H9 (cell line): Measurements from ENCODE around the gene DEUP1. TPM values are rescaled to one million over a fixed set of nuclear protein-coding genes. Genes with fewer than 3 reads are reported as not detected.

Source experiments
- DNase-seq: peaks from one replicate; pipeline ENCODE4 v3.0.0-alpha.2; 2017
- H2AFZ ChIP-seq: one replicate; pipeline ENCODE4 v1.6.1; 2013; ENCODE audit warnings: mild to moderate bottlenecking, low read length, control low read depth, moderate library complexity
- H2AK5ac ChIP-seq: 2 replicates; pipeline ENCODE4 v1.6.1; 2013; ENCODE audit warnings: low read length, control low read depth, mixed read lengths; ENCODE audit not compliant: insufficient read length
- H2BK120ac ChIP-seq: one replicate; pipeline ENCODE4 v1.6.1; 2013; ENCODE audit warnings: low read depth, mild to moderate bottlenecking, low read length, control low read depth, inconsistent platforms; ENCODE audit not compliant: poor library complexity, severe bottlenecking
- H2BK12ac ChIP-seq: 2 replicates; pipeline ENCODE4 v1.6.1; 2013; ENCODE audit warnings: low read length, control low read depth, mixed read lengths, low read depth; ENCODE audit not compliant: insufficient read length
- H2BK15ac ChIP-seq: 2 replicates; pipeline ENCODE4 v1.6.1; 2013; ENCODE audit warnings: low read depth, low read length, control low read depth
- H2BK20ac ChIP-seq: one replicate; pipeline ENCODE4 v1.6.1; 2013; ENCODE audit warnings: low read depth, mild to moderate bottlenecking, low read length, control low read depth, inconsistent platforms; ENCODE audit not compliant: poor library complexity, severe bottlenecking
- H2BK5ac ChIP-seq: 2 replicates; pipeline ENCODE4 v1.6.1; 2013; ENCODE audit warnings: low read length, control low read depth, mixed read lengths; ENCODE audit not compliant: insufficient read length
- H3K14ac ChIP-seq: 2 replicates; pipeline ENCODE4 v1.6.1; 2013; ENCODE audit warnings: low read length, control low read depth; ENCODE audit not compliant: insufficient read depth
- H3K18ac ChIP-seq: 2 replicates; pipeline ENCODE4 v1.6.1; 2013; ENCODE audit warnings: low read depth, mild to moderate bottlenecking, mixed read lengths, low read length, control low read depth; ENCODE audit not compliant: insufficient read length
- H3K23ac ChIP-seq: 2 replicates; pipeline ENCODE4 v1.6.1; 2013; ENCODE audit warnings: low read length, control low read depth, mixed read lengths, low read depth; ENCODE audit not compliant: insufficient read length
- H3K23me2 ChIP-seq: 2 replicates; pipeline ENCODE4 v1.6.1; 2013; ENCODE audit warnings: low read depth, mild to moderate bottlenecking, mixed read lengths, low read length, control low read depth; ENCODE audit not compliant: insufficient read length, poor library complexity, severe bottlenecking
- H3K27ac ChIP-seq: 2 replicates; pipeline ENCODE4 v1.5.1; 2013; ENCODE audit warnings: low read length, control low read depth, mixed read lengths, low read depth; ENCODE audit not compliant: insufficient read length
- H3K27me3 ChIP-seq: 2 replicates; pipeline ENCODE4 v1.6.1; 2013; ENCODE audit warnings: low read length, control low read depth, inconsistent platforms; ENCODE audit not compliant: insufficient read depth
- H3K4ac ChIP-seq: 2 replicates; pipeline ENCODE4 v1.6.1; 2013; ENCODE audit warnings: low read depth, mild to moderate bottlenecking, control low read depth, inconsistent platforms, low read length, moderate library complexity
- H3K4me1 ChIP-seq: 2 replicates; pipeline ENCODE4 v1.6.1; 2013; ENCODE audit warnings: low read length, control low read depth, inconsistent platforms; ENCODE audit not compliant: insufficient read depth
- H3K4me2 ChIP-seq: 2 replicates; pipeline ENCODE4 v1.6.1; 2013; ENCODE audit warnings: low read length, control low read depth, mixed read lengths; ENCODE audit not compliant: insufficient read length, insufficient read depth
- H3K56ac ChIP-seq: 2 replicates; pipeline ENCODE4 v1.6.1; 2013; ENCODE audit warnings: low read depth, mild to moderate bottlenecking, mixed read lengths, low read length, control low read depth; ENCODE audit not compliant: insufficient read length
- H3K79me1 ChIP-seq: 2 replicates; pipeline ENCODE4 v1.6.1; 2013; ENCODE audit warnings: low read depth, mild to moderate bottlenecking, moderate library complexity, low read length, control low read depth, inconsistent platforms; ENCODE audit not compliant: insufficient read depth, poor library complexity, severe bottlenecking
- H3K79me2 ChIP-seq: 2 replicates; pipeline ENCODE4 v1.6.1; 2013; ENCODE audit warnings: low read length, control low read depth, inconsistent platforms; ENCODE audit not compliant: insufficient read depth
- H3K9ac ChIP-seq: 2 replicates; pipeline ENCODE4 v1.6.1; 2013; ENCODE audit warnings: low read length, control low read depth, mixed read lengths; ENCODE audit not compliant: insufficient read length; ENCODE audit errors: extremely low read depth
- H3K9me3 ChIP-seq: one replicate; pipeline ENCODE4 v1.6.1; 2013; ENCODE audit warnings: low read depth, low read length, inconsistent platforms; ENCODE audit not compliant: control insufficient read depth
- H3T11ph ChIP-seq: one replicate; pipeline ENCODE4 v1.6.1; 2013; ENCODE audit warnings: mild to moderate bottlenecking, low read length, control low read depth, inconsistent platforms
- H4K20me1 ChIP-seq: one replicate; pipeline ENCODE4 v1.6.1; 2013; ENCODE audit not compliant: control insufficient read depth, insufficient read length, insufficient read depth
- H4K5ac ChIP-seq: 2 replicates; pipeline ENCODE4 v1.6.1; 2013; ENCODE audit warnings: low read depth, mild to moderate bottlenecking, mixed read lengths, low read length, control low read depth; ENCODE audit not compliant: insufficient read length
- H4K8ac ChIP-seq: replicated peaks from 2 replicates; pipeline ENCODE4 v1.6.1; 2013; ENCODE audit warnings: low read length, control low read depth, mixed read lengths, low read depth; ENCODE audit not compliant: insufficient read length
- H4K91ac ChIP-seq: 2 replicates; pipeline ENCODE4 v1.6.1; 2013; ENCODE audit warnings: low read depth, mild to moderate bottlenecking, moderate library complexity, mixed read lengths, low read length, control low read depth; ENCODE audit not compliant: insufficient read length
- H3K27ac Mint-ChIP-seq, 3 experiments: 2 replicates in 2 of 3; 3 replicates in 1 of 3; pipeline ENCODE4 v1.8.0; 2020 to 2021; ENCODE audit warnings: mixed read lengths in 3 of 3, mild to moderate bottlenecking in 1 of 3, moderate library complexity in 1 of 3
- H3K27me3 Mint-ChIP-seq: 2 replicates; pipeline ENCODE4 v1.8.0; 2021; ENCODE audit warnings: low read depth, mild to moderate bottlenecking, moderate library complexity, mixed read lengths
- H3K36me3 Mint-ChIP-seq, 3 experiments: 2 replicates in 2 of 3; 3 replicates in 1 of 3; pipeline ENCODE4 v1.8.0; 2020 to 2021; ENCODE audit warnings: low read depth in 3 of 3, mixed read lengths in 3 of 3; ENCODE audit not compliant: insufficient read depth in 1 of 3
- H3K4me1 Mint-ChIP-seq, 2 experiments: 2 replicates each; pipeline ENCODE4 v1.8.0; 2020; ENCODE audit warnings: mixed read lengths in 2 of 2
- H3K4me3 Mint-ChIP-seq, 2 experiments: 2 replicates in 1 of 2; 3 replicates in 1 of 2; pipeline ENCODE4 v1.8.0; 2020 to 2021; ENCODE audit warnings: mild to moderate bottlenecking in 2 of 2, mixed read lengths in 2 of 2, moderate library complexity in 1 of 2
- H3K9me3 Mint-ChIP-seq, 2 experiments: 2 replicates in 1 of 2; 3 replicates in 1 of 2; pipeline ENCODE4 v1.8.0; 2020; ENCODE audit warnings: mild to moderate bottlenecking in 2 of 2, mixed read lengths in 2 of 2, moderate library complexity in 1 of 2
- CTCF ChIP-seq: fragments of 200-600 bp; sonication (generic); conservative IDR thresholded peaks from 3 replicates; pipeline ENCODE4 v1.8.0; 2021; ENCODE audit warnings: antibody characterized with exemption, mild to moderate bottlenecking
- total RNA-seq: library from RNA; stranded (reverse); gene quantifications from 2 replicates; pipeline ENCODE4 v1.2.1, GENCODE V29; 2021

DEUP1 gene
- total RNA-seq, 1 experiment from 2014 or later: 0.22 TPM

DNA sequence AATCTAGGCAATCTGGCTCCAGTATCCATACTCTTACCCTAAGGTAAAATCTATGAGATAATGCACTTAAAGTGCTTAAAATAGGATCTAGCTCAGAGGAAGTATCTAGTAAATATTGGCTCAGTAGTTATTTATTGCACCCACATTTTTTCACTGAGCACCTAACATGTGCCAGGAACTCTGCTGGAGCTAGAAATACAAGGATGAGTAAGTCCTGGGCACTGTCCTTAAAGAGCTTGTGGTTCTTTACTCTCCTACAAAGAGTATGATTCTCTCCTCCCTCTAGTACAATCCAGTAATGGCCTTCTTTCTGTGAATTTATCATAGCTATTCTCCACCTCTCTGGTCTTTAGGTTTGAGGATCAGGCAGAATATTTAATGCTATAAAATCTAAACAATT is 59.2 kb downstream of the DEUP1 start:
- no peak overlapping the region for H4K5ac ChIP-seq
- peaks cover 0 to 1% (median 0%) of the 10 kb centered on the region in 3 experiments; a peak in 1 of 7 replicates for H3K36me3 Mint-ChIP-seq
- no peak overlapping the region for H2AK5ac ChIP-seq
- no peak overlapping the region for H2BK12ac ChIP-seq
- no peak overlapping the region for H4K8ac ChIP-seq
- no peaks in the 10 kb centered on the region for H3K79me1 ChIP-seq
- no peaks in the 10 kb centered on the region for H3K79me2 ChIP-seq
- no peak overlapping the region for H2AFZ ChIP-seq
- peaks cover 3% of the 10 kb centered on the region; the same call in 1 of the 2 replicates for H3K4me1 ChIP-seq
- no peaks in the 10 kb centered on the region for H3K23me2 ChIP-seq
- H3K14ac ChIP-seq: no peak overlapping the region
- no peak overlapping the region for H2BK20ac ChIP-seq
- no peak overlapping the region for H3K18ac ChIP-seq
- H2BK5ac ChIP-seq: no peak overlapping the region
- H3K56ac ChIP-seq: no peak overlapping the region
- peaks cover 23 to 27% of the 10 kb centered on the region in 2 experiments for H3K4me1 Mint-ChIP-seq
- no peaks in the 10 kb centered on the region for H3K9me3 Mint-ChIP-seq
- H3K27me3 Mint-ChIP-seq: no peaks in the 10 kb centered on the region
- H3T11ph ChIP-seq: no peak overlapping the region
- H3K27me3 ChIP-seq: no peaks in the 10 kb centered on the region
- H3K4me2 ChIP-seq: no peak overlapping the region
- H3K9ac ChIP-seq: no peak overlapping the region
- H4K91ac ChIP-seq: no peak overlapping the region
- H2BK120ac ChIP-seq: no peak overlapping the region
- no peak overlapping the region for H3K27ac ChIP-seq
- no peak overlapping the region for H3K4me3 Mint-ChIP-seq
- DNase-seq: no peak
- H3K27ac Mint-ChIP-seq: no peak overlapping the region
- H2BK15ac ChIP-seq: no peak overlapping the region
- no peak for TF ChIP-seq CTCF
- H4K20me1 ChIP-seq: no peaks in the 10 kb centered on the region
- H3K9me3 ChIP-seq: no peaks in the 10 kb centered on the region
- no peak overlapping the region for H3K4ac ChIP-seq
- H3K23ac ChIP-seq: no peak overlapping the region
